AG09319 (cell line): ENCODE data around the gene ITGA2.

Source experiments
- DNase-seq: peaks from one replicate; pipeline ENCODE4 v3.0.0-alpha.2; 2010; ENCODE audit warnings: low read depth; ENCODE audit errors: extremely low read depth
- CTCF ChIP-seq: IDR thresholded peaks from 2 replicates; pipeline ENCODE4 v1.5.1; 2011; ENCODE audit warnings: low read depth, mild to moderate bottlenecking, inconsistent platforms, low read length, moderate library complexity

The ITGA2 gene

GRCh38 chr5:53084546-53085255, 95.5 kb downstream of the ITGA2 start:
- DNase-seq: no peak
- no peak for TF ChIP-seq CTCF

- TF ChIP-seq CTCF: no peak
- DNase-seq: no peak
Measured at GRCh38 chr5:53087171-53087570, 98.0 kb downstream of the ITGA2 start.

GRCh38 chr5:53087621-53088121, 98.5 kb downstream of the ITGA2 start:
- DNase-seq: no peak
- no peak for TF ChIP-seq CTCF

- no peak for DNase-seq
- no peak for TF ChIP-seq CTCF
Measured at GRCh38 chr5:53089481-53089991, 100.4 kb downstream of the ITGA2 start.

- TF ChIP-seq CTCF: no peak
- DNase-seq: no peak
Measured at GRCh38 chr5:53090229-53090628, 101.1 kb downstream of the ITGA2 start.

GRCh38 chr5:53091289-53091688, 102.1 kb downstream of the ITGA2 start:
- peak; percentile 15 for DNase-seq

More at GRCh38 chr5:53091289-53091688, 102.1 kb downstream of the ITGA2 start:
- peak; percentile 12 for TF ChIP-seq CTCF
